Measurements from ENCODE around the gene ADRB1. TPM values are rescaled to one million over a fixed set of nuclear protein-coding genes. Genes with fewer than 3 reads are reported as not detected.

The ADRB1 gene
- total RNA-seq, 1 donor from 2014 or later, result 35.0 TPM

GRCh38 chr10:114030140-114030539, 13.5 kb upstream of the ADRB1 start:
- H3K27ac ChIP-seq (replicated peaks), result no peak overlapping the region
- intact Hi-C loops (cut with micrococcal nuclease), result no loop called here
- H3K9me3 ChIP-seq (replicated peaks), result no peaks in the 10 kb centered on the region
- peaks cover 39% of the 10 kb centered on the region for H3K4me1 ChIP-seq
- no peak overlapping the region for H3K4me3 ChIP-seq
- H3K36me3 ChIP-seq, result no peaks in the 10 kb centered on the region
- H3K27me3 ChIP-seq (ENCODE audit: low read depth), result no peaks in the 10 kb centered on the region
- no peak for DNase-seq
- TF ChIP-seq, protein P1, sequence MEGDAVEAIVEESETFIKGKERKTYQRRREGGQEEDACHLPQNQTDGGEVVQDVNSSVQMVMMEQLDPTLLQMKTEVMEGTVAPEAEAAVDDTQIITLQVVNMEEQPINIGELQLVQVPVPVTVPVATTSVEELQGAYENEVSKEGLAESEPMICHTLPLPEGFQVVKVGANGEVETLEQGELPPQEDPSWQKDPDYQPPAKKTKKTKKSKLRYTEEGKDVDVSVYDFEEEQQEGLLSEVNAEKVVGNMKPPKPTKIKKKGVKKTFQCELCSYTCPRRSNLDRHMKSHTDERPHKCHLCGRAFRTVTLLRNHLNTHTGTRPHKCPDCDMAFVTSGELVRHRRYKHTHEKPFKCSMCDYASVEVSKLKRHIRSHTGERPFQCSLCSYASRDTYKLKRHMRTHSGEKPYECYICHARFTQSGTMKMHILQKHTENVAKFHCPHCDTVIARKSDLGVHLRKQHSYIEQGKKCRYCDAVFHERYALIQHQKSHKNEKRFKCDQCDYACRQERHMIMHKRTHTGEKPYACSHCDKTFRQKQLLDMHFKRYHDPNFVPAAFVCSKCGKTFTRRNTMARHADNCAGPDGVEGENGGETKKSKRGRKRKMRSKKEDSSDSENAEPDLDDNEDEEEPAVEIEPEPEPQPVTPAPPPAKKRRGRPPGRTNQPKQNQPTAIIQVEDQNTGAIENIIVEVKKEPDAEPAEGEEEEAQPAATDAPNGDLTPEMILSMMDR (IDR thresholded peaks at IDR 0.05; ENCODE audit: borderline replicate concordance), result no peak

DNA sequence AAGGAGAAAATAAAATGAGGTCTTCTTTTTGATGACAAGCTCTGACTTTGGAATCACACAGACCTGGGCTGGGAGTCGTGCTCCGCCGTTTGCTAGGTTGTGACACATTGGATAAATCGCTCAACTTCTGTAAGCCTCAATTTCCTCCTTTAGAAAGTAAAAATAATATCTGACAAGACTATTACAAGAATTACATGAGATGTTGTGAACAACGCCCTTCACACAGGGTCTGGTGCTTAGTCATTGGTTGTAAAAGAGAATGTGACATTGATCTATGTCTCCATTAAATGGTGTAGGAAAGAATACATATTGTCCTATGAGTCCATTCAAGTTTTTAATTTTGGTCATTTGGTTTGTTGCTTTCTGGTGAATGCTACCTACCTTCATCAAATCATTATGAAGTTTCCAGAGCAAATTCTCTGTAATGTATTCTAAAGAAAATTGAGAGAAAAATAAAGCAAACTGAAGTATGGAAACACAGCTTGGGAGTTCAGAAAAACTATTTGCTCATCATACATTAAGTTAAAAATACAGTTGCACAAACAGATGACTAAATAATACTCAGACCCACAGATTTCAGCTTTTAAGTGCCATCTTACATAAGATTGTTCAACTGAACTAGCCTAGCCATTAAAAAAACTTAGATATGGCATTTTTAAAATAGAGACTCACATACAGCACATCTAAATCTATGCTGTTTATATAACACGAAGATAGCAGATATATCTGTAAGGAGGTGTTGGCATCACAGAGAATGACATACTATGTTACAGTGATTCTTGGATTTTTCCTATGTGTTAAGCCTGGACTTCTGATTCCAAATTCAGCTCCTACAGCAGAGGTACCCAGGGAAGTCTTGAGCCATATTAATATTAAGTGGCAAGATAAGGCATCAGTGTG, 12.3 kb upstream of the ADRB1 start:
- no peaks in the 10 kb centered on the region for H3K27me3 ChIP-seq (ENCODE audit: low read depth)
- no peak for DNase-seq
- TF ChIP-seq, protein P1 (IDR thresholded peaks at IDR 0.05; ENCODE audit: borderline replicate concordance), result no peak

GRCh38 chr10:114033566-114033965, 10.1 kb upstream of the ADRB1 start:
- Histone ChIP-seq H3K4me1 (peaks cover 16% of the 10 kb centered on the region), H3K36me3 (no peaks in the 10 kb centered on the region), H3K4me3 (no peak overlapping the region), H3K9me3 (replicated peaks) (no peaks in the 10 kb centered on the region), H3K27me3 (ENCODE audit: low read depth) (no peaks in the 10 kb centered on the region), H3K27ac (replicated peaks) (no peak overlapping the region)
- intact Hi-C loops (cut with micrococcal nuclease), result no loop called here
- no peak for DNase-seq
- TF ChIP-seq, protein P1 (IDR thresholded peaks at IDR 0.05; ENCODE audit: borderline replicate concordance), result no peak

More for the DNA sequence above, 12.3 kb upstream of the ADRB1 start:
- intact Hi-C loops (cut with micrococcal nuclease), result no loop called here
- no peak overlapping the region for H3K27ac ChIP-seq (replicated peaks)
- no peak overlapping the region for H3K4me3 ChIP-seq
- H3K9me3 ChIP-seq (replicated peaks), result no peaks in the 10 kb centered on the region
- H3K36me3 ChIP-seq, result no peaks in the 10 kb centered on the region
- peaks cover 28% of the 10 kb centered on the region for H3K4me1 ChIP-seq

GRCh38 chr10:114034923-114035645, 8.6 kb upstream of the ADRB1 start:
- no peak for DNase-seq
- H3K36me3 ChIP-seq, result no peaks in the 10 kb centered on the region
- no peak overlapping the region for H3K27ac ChIP-seq (replicated peaks)
- TF ChIP-seq, protein P1 (IDR thresholded peaks at IDR 0.05; ENCODE audit: borderline replicate concordance), result no peak
- no peaks in the 10 kb centered on the region for H3K27me3 ChIP-seq (ENCODE audit: low read depth)
- peaks cover 21% of the 10 kb centered on the region for H3K4me1 ChIP-seq
- H3K9me3 ChIP-seq (replicated peaks), result no peaks in the 10 kb centered on the region
- H3K4me3 ChIP-seq, result no peak overlapping the region
- intact Hi-C loops (cut with micrococcal nuclease), result no loop called here

DNA sequence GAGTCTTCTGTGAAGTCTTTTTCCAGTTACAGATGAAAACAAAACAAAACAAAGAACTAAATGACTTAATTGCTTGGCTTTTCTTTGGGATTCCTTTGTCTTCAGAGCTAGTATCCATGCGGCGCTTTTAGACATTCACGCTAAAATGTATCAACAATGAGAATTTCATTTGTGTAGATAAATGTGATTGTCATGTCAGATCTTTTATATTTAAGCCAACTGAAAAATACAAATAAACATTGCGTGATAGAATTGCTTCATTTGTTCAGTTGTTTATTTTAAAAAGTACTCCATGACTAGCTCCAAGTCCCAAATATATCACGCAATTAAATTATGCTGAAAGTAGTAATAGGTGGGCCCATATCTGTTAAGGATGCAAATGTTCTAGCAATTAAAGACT, 7.9 kb upstream of the ADRB1 start:
- H3K4me3 ChIP-seq, result no peak overlapping the region
- no peaks in the 10 kb centered on the region for H3K9me3 ChIP-seq (replicated peaks)
- DNase-seq, result no peak
- intact Hi-C loops (cut with micrococcal nuclease), result no loop called here
- H3K36me3 ChIP-seq, result no peaks in the 10 kb centered on the region
- no peaks in the 10 kb centered on the region for H3K27me3 ChIP-seq (ENCODE audit: low read depth)
- TF ChIP-seq, protein P1 (IDR thresholded peaks at IDR 0.05; ENCODE audit: borderline replicate concordance), result no peak
- H3K4me1 ChIP-seq, result peaks cover 27% of the 10 kb centered on the region
- no peak overlapping the region for H3K27ac ChIP-seq (replicated peaks)
